Measurements from ENCODE around the gene MUC6. TPM values are rescaled to one million over a fixed set of nuclear protein-coding genes. Genes with fewer than 3 reads are reported as not detected.

Gene MUC6
- total RNA-seq, 1 experiment from 2014 or later, result not detected

GRCh38 chr11:1050581-1051355 is 14.2 kb upstream of the MUC6 start:
- H3K36me3 ChIP-seq, result no peaks in the 10 kb centered on the region
- DNase-seq (ENCODE audit: low read depth in 1 of 2, low spot score in 2 of 2), result no peak

GRCh38 chr11:1049911-1050580 is 13.5 kb upstream of the MUC6 start:
- DNase-seq (ENCODE audit: low read depth in 1 of 2, low spot score in 2 of 2), result no peak
- no peak overlapping the region for H3K27ac ChIP-seq
- H3K27me3 ChIP-seq (replicated peaks), result 0 out of 2 replicates have a peak, but pooled peaks cover 7% of the 10 kb centered on the region
- no peaks in the 10 kb centered on the region for H3K4me1 ChIP-seq (replicated peaks)
- no peaks in the 10 kb centered on the region for H3K9me3 ChIP-seq (replicated peaks)
- no peak overlapping the region for H3K4me3 ChIP-seq
- H3K36me3 ChIP-seq, result no peaks in the 10 kb centered on the region

More at GRCh38 chr11:1050581-1051355, 14.2 kb upstream of the MUC6 start:
- no peak overlapping the region for H3K27ac ChIP-seq
- no peaks in the 10 kb centered on the region for H3K4me1 ChIP-seq (replicated peaks)
- H3K9me3 ChIP-seq (replicated peaks), result no peaks in the 10 kb centered on the region
- 0 out of 2 replicates have a peak, but pooled peaks cover 7% of the 10 kb centered on the region for H3K27me3 ChIP-seq (replicated peaks)
- H3K4me3 ChIP-seq, result no peak overlapping the region

- Histone ChIP-seq H3K27me3 (replicated peaks) (0 out of 2 replicates have a peak, but pooled peaks cover 7% of the 10 kb centered on the region), H3K4me3 (no peak overlapping the region), H3K27ac (no peak overlapping the region), H3K36me3 (no peaks in the 10 kb centered on the region), H3K9me3 (replicated peaks) (no peaks in the 10 kb centered on the region), H3K4me1 (replicated peaks) (no peaks in the 10 kb centered on the region)
- DNase-seq (ENCODE audit: low read depth in 1 of 2, low spot score in 2 of 2), result no peak
Observed at GRCh38 chr11:1049431-1049891, 12.9 kb upstream of the MUC6 start.

- Histone ChIP-seq H3K27ac (no peak overlapping the region), H3K36me3 (no peaks in the 10 kb centered on the region), H3K27me3 (replicated peaks) (0 out of 2 replicates have a peak, but pooled peaks cover 7% of the 10 kb centered on the region), H3K4me1 (replicated peaks) (no peaks in the 10 kb centered on the region), H3K9me3 (replicated peaks) (no peaks in the 10 kb centered on the region), H3K4me3 (no peak overlapping the region)
- DNase-seq (ENCODE audit: low read depth in 1 of 2, low spot score in 2 of 2), result no peak
Observed at GRCh38 chr11:1049071-1049405, 12.5 kb upstream of the MUC6 start.

GRCh38 chr11:1048375-1049070 is 12.0 kb upstream of the MUC6 start:
- H3K4me3 ChIP-seq, result no peak overlapping the region
- DNase-seq (ENCODE audit: low read depth in 1 of 2, low spot score in 2 of 2), result no peak
- no peak overlapping the region for H3K27ac ChIP-seq
- H3K9me3 ChIP-seq (replicated peaks), result no peaks in the 10 kb centered on the region
- H3K27me3 ChIP-seq (replicated peaks), result 0 out of 2 replicates have a peak, but pooled peaks cover 7% of the 10 kb centered on the region
- H3K4me1 ChIP-seq (replicated peaks), result no peaks in the 10 kb centered on the region
- no peaks in the 10 kb centered on the region for H3K36me3 ChIP-seq

GRCh38 chr11:1047595-1048156 is 11.2 kb upstream of the MUC6 start:
- no peak for DNase-seq (ENCODE audit: low read depth in 1 of 2, low spot score in 2 of 2)
- no peaks in the 10 kb centered on the region for H3K9me3 ChIP-seq (replicated peaks)
- H3K27me3 ChIP-seq (replicated peaks), result 0 out of 2 replicates have a peak, but pooled peaks cover 7% of the 10 kb centered on the region
- H3K4me1 ChIP-seq (replicated peaks), result no peaks in the 10 kb centered on the region
- H3K4me3 ChIP-seq, result no peak overlapping the region
- H3K27ac ChIP-seq, result no peak overlapping the region
- no peaks in the 10 kb centered on the region for H3K36me3 ChIP-seq

GRCh38 chr11:1044160-1044559 is 7.6 kb upstream of the MUC6 start:
- no peak for DNase-seq (ENCODE audit: low read depth in 1 of 2, low spot score in 2 of 2)
- H3K4me1 ChIP-seq (replicated peaks), result no peaks in the 10 kb centered on the region
- H3K27me3 ChIP-seq (replicated peaks), result 0 out of 2 replicates have a peak, but pooled peaks cover 7% of the 10 kb centered on the region
- H3K4me3 ChIP-seq, result no peak overlapping the region
- no peak overlapping the region for H3K27ac ChIP-seq
- no peaks in the 10 kb centered on the region for H3K9me3 ChIP-seq (replicated peaks)
- no peaks in the 10 kb centered on the region for H3K36me3 ChIP-seq

- no peak for DNase-seq (ENCODE audit: low read depth in 1 of 2, low spot score in 2 of 2)
- Histone ChIP-seq H3K27me3 (replicated peaks) (0 out of 2 replicates have a peak, but pooled peaks cover 7% of the 10 kb centered on the region), H3K36me3 (no peaks in the 10 kb centered on the region), H3K4me1 (replicated peaks) (no peaks in the 10 kb centered on the region), H3K27ac (no peak overlapping the region), H3K9me3 (replicated peaks) (no peaks in the 10 kb centered on the region), H3K4me3 (no peak overlapping the region)
Observed at GRCh38 chr11:1043563-1044096, 7.1 kb upstream of the MUC6 start.

GRCh38 chr11:1042626-1043562 is 6.4 kb upstream of the MUC6 start:
- H3K4me1 ChIP-seq (replicated peaks), result no peaks in the 10 kb centered on the region
- no peak overlapping the region for H3K27ac ChIP-seq
- no peaks in the 10 kb centered on the region for H3K36me3 ChIP-seq
- DNase-seq (ENCODE audit: low read depth in 1 of 2, low spot score in 2 of 2), result no peak
- no peaks in the 10 kb centered on the region for H3K9me3 ChIP-seq (replicated peaks)
- H3K4me3 ChIP-seq, result no peak overlapping the region
- 0 out of 2 replicates have a peak, but pooled peaks cover 7% of the 10 kb centered on the region for H3K27me3 ChIP-seq (replicated peaks)

GRCh38 chr11:1041936-1042608 is 5.6 kb upstream of the MUC6 start:
- H3K27ac ChIP-seq, result no peak overlapping the region
- H3K4me1 ChIP-seq (replicated peaks), result no peaks in the 10 kb centered on the region
- H3K9me3 ChIP-seq (replicated peaks), result no peaks in the 10 kb centered on the region
- H3K4me3 ChIP-seq, result no peak overlapping the region
- no peak for DNase-seq (ENCODE audit: low read depth in 1 of 2, low spot score in 2 of 2)
- H3K27me3 ChIP-seq (replicated peaks), result 0 out of 2 replicates have a peak, but pooled peaks cover 2% of the 10 kb centered on the region
- no peaks in the 10 kb centered on the region for H3K36me3 ChIP-seq

GRCh38 chr11:1041471-1041870 is 5.0 kb upstream of the MUC6 start:
- H3K27me3 ChIP-seq (replicated peaks), result no peaks in the 10 kb centered on the region

GRCh38 chr11:1041149-1041467 is 4.6 kb upstream of the MUC6 start:
- Histone ChIP-seq H3K27me3 (replicated peaks) (no peaks in the 10 kb centered on the region), H3K36me3 (no peaks in the 10 kb centered on the region), H3K4me1 (replicated peaks) (no peaks in the 10 kb centered on the region), H3K4me3 (no peak overlapping the region), H3K9me3 (replicated peaks) (no peaks in the 10 kb centered on the region), H3K27ac (no peak overlapping the region)
- DNase-seq (ENCODE audit: low read depth in 1 of 2, low spot score in 2 of 2), result no peak

More at GRCh38 chr11:1041471-1041870, 5.0 kb upstream of the MUC6 start:
- no peak for DNase-seq (ENCODE audit: low read depth in 1 of 2, low spot score in 2 of 2)
- Histone ChIP-seq H3K4me3 (no peak overlapping the region), H3K36me3 (no peaks in the 10 kb centered on the region), H3K9me3 (replicated peaks) (no peaks in the 10 kb centered on the region), H3K27ac (no peak overlapping the region), H3K4me1 (replicated peaks) (no peaks in the 10 kb centered on the region)

Data from SJSA1 (cell line).